Endothelial cell of umbilical vein (primary cell): ENCODE data around the gene SMIM9.

Experiments
- EZH2 ChIP-seq: IDR thresholded peaks from 2 replicates; pipeline ENCODE4 v1.6.1; 2012; ENCODE audit warnings: borderline replicate concordance, low read depth, mild to moderate bottlenecking, moderate library complexity, low read length, inconsistent platforms; ENCODE audit not compliant: severe bottlenecking
- POLR2A ChIP-seq: IDR thresholded peaks from 2 replicates; pipeline ENCODE4 v1.6.1; 2012; ENCODE audit warnings: low read depth, mild to moderate bottlenecking, control low read depth, low read length
- POLR2AphosphoS5 ChIP-seq: IDR thresholded peaks from 2 replicates; pipeline ENCODE4 v1.6.1; 2012; ENCODE audit warnings: low read depth, mild to moderate bottlenecking, control low read depth, low read length, moderate library complexity; ENCODE audit not compliant: insufficient read depth
- TF ChIP-seq, protein P1 (sequence below), 2 donors: IDR thresholded peaks; 1 replicate in 1 of 2; 2 replicates in 1 of 2; pipeline ENCODE4 v1.5.1; 2011; ENCODE audit warnings: low read length in 2 of 2, mild to moderate bottlenecking in 2 of 2, moderate library complexity in 2 of 2, control low read depth in 1 of 2, inconsistent platforms in 1 of 2, low read depth in 1 of 2; ENCODE audit not compliant: insufficient read depth in 1 of 2; ENCODE audit errors: extremely low read depth in 1 of 2

DNA sequence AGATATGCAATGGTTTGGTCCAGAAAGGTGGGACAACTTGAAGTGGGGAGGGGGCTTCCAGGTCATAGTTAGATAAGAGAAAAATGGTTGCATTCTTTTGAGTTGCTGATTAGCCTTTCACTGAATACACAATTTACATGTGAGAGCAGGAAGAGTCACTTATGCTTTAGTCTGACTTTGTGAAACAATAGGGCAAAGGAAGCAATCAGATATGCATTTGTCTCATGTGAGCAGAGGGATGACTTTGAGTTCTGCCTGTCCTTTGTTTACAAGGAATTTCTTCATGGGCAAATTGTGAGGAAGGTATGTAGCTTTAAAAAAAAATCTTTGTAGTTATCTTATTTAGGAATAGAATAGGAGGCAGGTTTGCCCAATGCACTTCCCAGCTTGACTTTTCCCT, 12.9 kb downstream of the SMIM9 start:
- TF ChIP-seq, protein P1, sequence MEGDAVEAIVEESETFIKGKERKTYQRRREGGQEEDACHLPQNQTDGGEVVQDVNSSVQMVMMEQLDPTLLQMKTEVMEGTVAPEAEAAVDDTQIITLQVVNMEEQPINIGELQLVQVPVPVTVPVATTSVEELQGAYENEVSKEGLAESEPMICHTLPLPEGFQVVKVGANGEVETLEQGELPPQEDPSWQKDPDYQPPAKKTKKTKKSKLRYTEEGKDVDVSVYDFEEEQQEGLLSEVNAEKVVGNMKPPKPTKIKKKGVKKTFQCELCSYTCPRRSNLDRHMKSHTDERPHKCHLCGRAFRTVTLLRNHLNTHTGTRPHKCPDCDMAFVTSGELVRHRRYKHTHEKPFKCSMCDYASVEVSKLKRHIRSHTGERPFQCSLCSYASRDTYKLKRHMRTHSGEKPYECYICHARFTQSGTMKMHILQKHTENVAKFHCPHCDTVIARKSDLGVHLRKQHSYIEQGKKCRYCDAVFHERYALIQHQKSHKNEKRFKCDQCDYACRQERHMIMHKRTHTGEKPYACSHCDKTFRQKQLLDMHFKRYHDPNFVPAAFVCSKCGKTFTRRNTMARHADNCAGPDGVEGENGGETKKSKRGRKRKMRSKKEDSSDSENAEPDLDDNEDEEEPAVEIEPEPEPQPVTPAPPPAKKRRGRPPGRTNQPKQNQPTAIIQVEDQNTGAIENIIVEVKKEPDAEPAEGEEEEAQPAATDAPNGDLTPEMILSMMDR (IDR thresholded peaks at IDR 0.05; ENCODE audit: extremely low read depth in 1 of 2, insufficient read depth in 1 of 2, low read depth in 1 of 2, low read length in 2 of 2): no peak
- TF ChIP-seq POLR2AphosphoS5 (no peak), POLR2A (no peak), EZH2 (no peak)
